A673 (cell line): ENCODE results near the gene PPP2R5D. TPM values are rescaled to one million over a fixed set of nuclear protein-coding genes. Genes with fewer than 3 reads are reported as not detected.

Experiments used
- BruUV-seq: library from RNA; stranded (reverse); fragments of 400-500 nt; replicated peaks from 2 replicates; lab custom pipeline; 2021; lab: Mats Ljungman, UMichigan
- CTCF ChIA-PET: fragments of 300-600 bp; sonication (Branson Sonifier 250); formaldehyde crosslinking; loops from one replicate; lab custom pipeline; 2022; ENCODE audit warnings: antibody characterized with exemption; lab: Charles Lee
- POLR2A ChIA-PET: fragments of 300-600 bp; sonication (Branson Sonifier 250); formaldehyde crosslinking; loops from one replicate; lab custom pipeline; 2022; ENCODE audit warnings: antibody characterized with exemption; ENCODE audit not compliant: low non-redundant PET; lab: Charles Lee
- DNase-seq: peaks from one replicate; pipeline ENCODE4 v3.0.0-alpha.2; 2015; ENCODE audit warnings: low spot score
- H3K27ac ChIP-seq: fragments of 200-600 bp; sonication (generic); 2 replicates; pipeline ENCODE4 v1.5.1; 2016; ENCODE audit warnings: mixed run types, low read depth, mild to moderate bottlenecking, mixed read lengths, antibody characterized with exemption, low read length; ENCODE audit not compliant: poor library complexity, severe bottlenecking
- H3K27me3 ChIP-seq: fragments of 200-600 bp; sonication (generic); replicated peaks from 2 replicates; pipeline ENCODE4 v1.6.1; 2017; ENCODE audit warnings: mixed run types, low read depth, mild to moderate bottlenecking, mixed read lengths, antibody characterized with exemption, low read length; ENCODE audit not compliant: insufficient read depth, poor library complexity
- H3K36me3 ChIP-seq: fragments of 200-600 bp; sonication (generic); 2 replicates; pipeline ENCODE4 v1.6.1; 2016; ENCODE audit warnings: mixed run types, mild to moderate bottlenecking, mixed read lengths, antibody characterized with exemption, low read length; ENCODE audit not compliant: insufficient read depth, poor library complexity, severe bottlenecking
- H3K4me1 ChIP-seq: fragments of 200-600 bp; sonication (generic); 2 replicates; pipeline ENCODE4 v1.6.1; 2017; ENCODE audit warnings: mixed run types, mild to moderate bottlenecking, mixed read lengths, antibody characterized with exemption, low read length; ENCODE audit not compliant: insufficient read depth, poor library complexity, severe bottlenecking
- H3K4me3 ChIP-seq: fragments of 200-600 bp; sonication (generic); 2 replicates; pipeline ENCODE4 v1.5.1; 2016; ENCODE audit warnings: low read depth, mixed run types, mild to moderate bottlenecking, mixed read lengths, low read length; ENCODE audit not compliant: poor library complexity, severe bottlenecking
- H3K9me3 ChIP-seq: fragments of 200-600 bp; sonication (generic); 2 replicates; pipeline ENCODE4 v1.6.1; 2016; ENCODE audit warnings: mixed run types, low read depth, mild to moderate bottlenecking, mixed read lengths, antibody characterized with exemption, low read length; ENCODE audit not compliant: poor library complexity, severe bottlenecking
- EZH2 ChIP-seq: fragments of 200-600 bp; sonication (generic); IDR thresholded peaks from 2 replicates; pipeline ENCODE4 v1.6.1; 2017; ENCODE audit warnings: borderline replicate concordance, low read depth, mild to moderate bottlenecking, mixed read lengths, antibody characterized with exemption, low read length; ENCODE audit not compliant: poor library complexity, severe bottlenecking
- intact Hi-C: fragments of 100-400 bp; cut with micrococcal nuclease; formaldehyde crosslinking; loops from one replicate; pipeline ENCODE4 v1.10.0; 2022; ENCODE audit not compliant: unreplicated experiment
- total RNA-seq: library from RNA; stranded (reverse); gene quantifications from 2 replicates; pipeline ENCODE4 v1.2.3, GENCODE V29; 2021
- TF ChIP-seq, protein P1 (sequence below): fragments of 300-800, 200-600 bp; sonication (generic); conservative IDR thresholded peaks from 2 replicates; pipeline ENCODE4 v1.5.1; 2017; ENCODE audit warnings: low read depth, mild to moderate bottlenecking, antibody characterized with exemption, low read length, moderate library complexity, mixed read lengths

Gene PPP2R5D
- total RNA-seq, 1 experiment from 2014 or later, result 73.6 TPM

DNA sequence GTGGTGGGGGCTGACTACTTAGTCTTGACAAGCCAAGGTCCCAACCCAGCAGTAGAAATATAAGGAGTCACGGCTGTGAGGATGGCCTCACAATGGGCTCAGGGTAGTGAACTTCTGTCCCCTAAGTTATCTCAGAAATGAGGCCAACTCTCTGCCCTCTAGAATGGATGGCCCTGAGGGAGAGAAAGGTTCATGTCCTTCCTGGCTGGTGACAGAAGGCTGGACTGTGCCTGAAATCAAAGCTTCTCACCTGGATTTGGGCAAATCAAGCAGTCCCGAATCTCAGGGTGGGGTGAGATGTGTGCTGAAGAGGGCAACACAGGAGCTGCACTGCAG is 49.8 kb downstream of the PPP2R5D start:
- H3K9me3 ChIP-seq, result no peaks in the 10 kb centered on the region
- CTCF ChIA-PET, result no interaction called here
- BruUV-seq, result no TSS peak
- POLR2A ChIA-PET, result interaction anchor here (0.6 kb wide), 1 partner anchor 130 kb away, joined by 3 read pairs; no protein-coding TSS in a partner anchor
- no peaks in the 10 kb centered on the region for H3K4me1 ChIP-seq
- no peak for TF ChIP-seq EZH2
- TF ChIP-seq, protein P1, sequence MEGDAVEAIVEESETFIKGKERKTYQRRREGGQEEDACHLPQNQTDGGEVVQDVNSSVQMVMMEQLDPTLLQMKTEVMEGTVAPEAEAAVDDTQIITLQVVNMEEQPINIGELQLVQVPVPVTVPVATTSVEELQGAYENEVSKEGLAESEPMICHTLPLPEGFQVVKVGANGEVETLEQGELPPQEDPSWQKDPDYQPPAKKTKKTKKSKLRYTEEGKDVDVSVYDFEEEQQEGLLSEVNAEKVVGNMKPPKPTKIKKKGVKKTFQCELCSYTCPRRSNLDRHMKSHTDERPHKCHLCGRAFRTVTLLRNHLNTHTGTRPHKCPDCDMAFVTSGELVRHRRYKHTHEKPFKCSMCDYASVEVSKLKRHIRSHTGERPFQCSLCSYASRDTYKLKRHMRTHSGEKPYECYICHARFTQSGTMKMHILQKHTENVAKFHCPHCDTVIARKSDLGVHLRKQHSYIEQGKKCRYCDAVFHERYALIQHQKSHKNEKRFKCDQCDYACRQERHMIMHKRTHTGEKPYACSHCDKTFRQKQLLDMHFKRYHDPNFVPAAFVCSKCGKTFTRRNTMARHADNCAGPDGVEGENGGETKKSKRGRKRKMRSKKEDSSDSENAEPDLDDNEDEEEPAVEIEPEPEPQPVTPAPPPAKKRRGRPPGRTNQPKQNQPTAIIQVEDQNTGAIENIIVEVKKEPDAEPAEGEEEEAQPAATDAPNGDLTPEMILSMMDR, result no peak
- no peak for DNase-seq
- H3K27ac ChIP-seq, result no peak overlapping the region
- peaks cover 50% of the 10 kb centered on the region for H3K36me3 ChIP-seq
- H3K4me3 ChIP-seq, result no peak overlapping the region
- no peaks in the 10 kb centered on the region for H3K27me3 ChIP-seq
- intact Hi-C loops, result no loop called here

DNA sequence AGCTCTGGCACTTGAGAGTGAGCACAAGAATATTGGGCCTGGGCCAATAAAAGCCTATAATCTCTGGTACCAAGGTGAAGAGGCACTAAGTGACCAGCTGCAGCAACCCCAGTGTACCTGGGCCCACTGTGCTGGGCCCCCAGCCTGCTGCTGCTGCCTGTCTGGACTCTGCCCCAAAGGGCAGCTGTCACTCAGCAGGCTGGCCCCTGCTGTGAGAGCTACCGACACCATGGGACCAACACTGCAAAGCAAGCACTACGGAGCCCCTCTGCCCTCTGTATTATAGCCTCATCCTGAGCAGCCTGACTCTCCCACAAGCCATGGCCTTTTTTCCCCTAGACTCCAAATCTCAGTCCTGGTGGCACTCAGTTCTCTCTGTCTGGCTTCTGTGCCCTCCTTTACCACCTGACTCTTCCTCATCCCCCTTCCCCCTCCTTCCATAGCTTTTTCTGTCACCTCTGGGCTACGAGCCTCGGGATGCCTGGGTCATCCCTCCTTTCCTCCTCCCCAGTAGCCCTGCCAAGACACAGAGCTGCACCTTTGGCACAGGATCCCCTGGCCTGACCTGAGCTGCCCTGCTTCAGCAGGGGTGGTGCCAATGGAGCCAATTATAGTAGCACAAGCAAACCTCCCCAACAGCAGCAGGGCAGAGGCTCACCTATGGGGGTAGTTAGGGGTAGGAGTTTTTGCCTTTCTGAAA is 51.3 kb downstream of the PPP2R5D start:
- no TSS peak for BruUV-seq
- no peaks in the 10 kb centered on the region for H3K4me1 ChIP-seq
- no peak for TF ChIP-seq EZH2
- TF ChIP-seq, protein P1, result no peak
- ChIA-PET CTCF (no interaction called here), POLR2A (no interaction called here)
- no peaks in the 10 kb centered on the region for H3K27me3 ChIP-seq
- DNase-seq, result no peak
- peaks cover 49% of the 10 kb centered on the region for H3K36me3 ChIP-seq
- H3K9me3 ChIP-seq, result no peaks in the 10 kb centered on the region
- H3K27ac ChIP-seq, result no peak overlapping the region
- intact Hi-C loops, result no loop called here
- no peak overlapping the region for H3K4me3 ChIP-seq

DNA sequence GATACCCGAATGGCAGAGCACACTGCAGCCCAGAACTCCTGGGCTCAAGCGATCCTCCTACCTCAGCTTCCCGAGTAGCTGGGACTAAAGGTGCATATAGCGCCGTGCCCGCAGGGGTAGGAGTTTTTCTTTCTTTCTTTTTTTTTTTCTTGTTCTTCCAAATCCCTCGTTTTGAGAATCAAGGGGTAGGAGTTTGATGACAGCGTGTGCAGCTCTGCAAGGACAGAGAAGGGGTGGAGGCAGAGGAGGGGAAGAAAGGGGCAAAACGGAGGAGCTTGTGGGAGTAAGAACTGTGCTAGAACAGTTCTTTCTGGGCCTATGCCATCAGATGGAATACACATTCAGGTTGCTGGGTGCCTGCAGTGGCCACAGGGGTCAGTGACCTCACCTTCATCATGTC is 52.3 kb downstream of the PPP2R5D start:
- ChIA-PET CTCF (no interaction called here), POLR2A (interaction anchor here (0.7 kb wide), 1 partner anchor 812 kb away, joined by 6 read pairs; no protein-coding TSS in a partner anchor)
- no peaks in the 10 kb centered on the region for H3K27me3 ChIP-seq
- no TSS peak for BruUV-seq
- H3K4me1 ChIP-seq, result no peaks in the 10 kb centered on the region
- intact Hi-C loops, result no loop called here
- H3K4me3 ChIP-seq, result no peak overlapping the region
- no peaks in the 10 kb centered on the region for H3K9me3 ChIP-seq
- peaks cover 53% of the 10 kb centered on the region for H3K36me3 ChIP-seq
- TF ChIP-seq, protein P1, result no peak
- TF ChIP-seq EZH2, result no peak
- no peak overlapping the region for H3K27ac ChIP-seq
- DNase-seq, result no peak
